HFFc6 (cell line): ENCODE results near the gene SCN10A. TPM values are rescaled to one million over a fixed set of nuclear protein-coding genes. Genes with fewer than 3 reads are reported as not detected.

ENCODE experiments used
- DNase-seq: peaks from one replicate; pipeline ENCODE4 v3.0.0-alpha.2; 2018
- H3K27ac Mint-ChIP-seq: 2 replicates; pipeline ENCODE4 v1.8.0; 2020; ENCODE audit warnings: mild to moderate bottlenecking, mixed read lengths
- H3K27me3 Mint-ChIP-seq: 2 replicates; pipeline ENCODE4 v1.8.0; 2021; ENCODE audit warnings: mild to moderate bottlenecking, moderate library complexity, mixed read lengths; ENCODE audit not compliant: insufficient read depth
- H3K36me3 Mint-ChIP-seq: 2 replicates; pipeline ENCODE4 v1.8.0; 2021; ENCODE audit warnings: low read depth, mixed read lengths
- H3K4me1 Mint-ChIP-seq: 2 replicates; pipeline ENCODE4 v1.8.0; 2020; ENCODE audit warnings: low read depth, mixed read lengths
- H3K4me3 Mint-ChIP-seq: 2 replicates; pipeline ENCODE4 v1.8.0; 2020; ENCODE audit warnings: mild to moderate bottlenecking, moderate library complexity, mixed read lengths
- H3K9me3 Mint-ChIP-seq: 2 replicates; pipeline ENCODE4 v1.8.0; 2020; ENCODE audit warnings: mild to moderate bottlenecking, mixed read lengths
- total RNA-seq, 6 experiments: library from RNA; stranded (reverse); fragmentation: NEBNext Ultra II Directional; extraction: Animal tissue kit (Norgen Biotek cat#: 25700); gene quantifications; 2 replicates in 1 of 6; 3 replicates in 5 of 6; pipeline ENCODE4 v1.2.3, GENCODE V29; 2021
- TF ChIP-seq, protein P1 (sequence below): fragments of 200-600 bp; sonication (generic); IDR thresholded peaks from 2 replicates; pipeline ENCODE4 v1.5.0; 2021; ENCODE audit warnings: antibody characterized with exemption, mild to moderate bottlenecking

SCN10A gene
- total RNA-seq, 6 experiments from 2014 or later: not detected

DNA sequence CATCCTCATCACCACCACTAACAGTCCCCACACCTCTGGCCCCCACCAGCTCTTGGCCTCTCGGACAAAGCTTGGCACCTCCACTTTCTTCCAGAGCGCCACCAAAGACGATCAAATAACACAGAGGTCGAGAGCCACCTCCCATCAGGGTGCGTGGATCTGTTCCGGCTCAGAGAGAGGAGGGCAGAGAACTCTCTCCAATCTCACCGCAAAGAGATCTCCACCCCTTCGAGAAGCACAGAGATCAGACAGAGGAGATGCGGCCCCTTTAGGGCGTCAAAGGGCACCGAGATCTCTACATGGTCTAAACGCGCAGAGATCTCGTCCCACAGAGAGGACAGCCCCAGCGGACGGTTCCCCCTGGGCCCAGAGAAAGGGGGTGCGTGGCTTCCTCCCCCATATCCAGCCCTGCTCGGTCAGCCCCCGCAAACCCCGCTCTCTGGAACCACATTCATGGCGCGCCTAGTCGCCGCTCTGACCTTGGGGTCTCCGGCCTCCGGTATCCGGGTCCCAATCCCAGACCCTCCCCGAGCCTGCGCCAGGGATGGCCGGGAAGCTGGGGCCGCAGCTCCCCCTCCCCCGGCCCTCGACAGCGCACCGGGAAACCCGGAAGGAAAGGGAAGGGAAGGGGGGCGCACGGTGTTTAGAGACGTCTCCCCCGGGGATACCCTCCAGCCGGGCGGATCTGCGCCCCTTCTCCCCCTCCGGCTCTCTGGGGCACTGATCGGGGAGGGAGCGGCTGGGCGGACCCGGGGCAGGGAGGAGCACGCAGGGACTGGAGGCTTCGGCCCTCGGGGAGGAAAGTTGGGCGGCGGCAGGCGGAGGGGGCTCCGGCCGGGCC, 167.1 kb downstream of the SCN10A start:
- H3K4me1 Mint-ChIP-seq: no peaks in the 10 kb centered on the region
- peaks cover 20% of the 10 kb centered on the region for H3K27me3 Mint-ChIP-seq
- DNase-seq: no peak
- no peaks in the 10 kb centered on the region for H3K36me3 Mint-ChIP-seq
- no peak overlapping the region for H3K27ac Mint-ChIP-seq
- TF ChIP-seq, protein P1, sequence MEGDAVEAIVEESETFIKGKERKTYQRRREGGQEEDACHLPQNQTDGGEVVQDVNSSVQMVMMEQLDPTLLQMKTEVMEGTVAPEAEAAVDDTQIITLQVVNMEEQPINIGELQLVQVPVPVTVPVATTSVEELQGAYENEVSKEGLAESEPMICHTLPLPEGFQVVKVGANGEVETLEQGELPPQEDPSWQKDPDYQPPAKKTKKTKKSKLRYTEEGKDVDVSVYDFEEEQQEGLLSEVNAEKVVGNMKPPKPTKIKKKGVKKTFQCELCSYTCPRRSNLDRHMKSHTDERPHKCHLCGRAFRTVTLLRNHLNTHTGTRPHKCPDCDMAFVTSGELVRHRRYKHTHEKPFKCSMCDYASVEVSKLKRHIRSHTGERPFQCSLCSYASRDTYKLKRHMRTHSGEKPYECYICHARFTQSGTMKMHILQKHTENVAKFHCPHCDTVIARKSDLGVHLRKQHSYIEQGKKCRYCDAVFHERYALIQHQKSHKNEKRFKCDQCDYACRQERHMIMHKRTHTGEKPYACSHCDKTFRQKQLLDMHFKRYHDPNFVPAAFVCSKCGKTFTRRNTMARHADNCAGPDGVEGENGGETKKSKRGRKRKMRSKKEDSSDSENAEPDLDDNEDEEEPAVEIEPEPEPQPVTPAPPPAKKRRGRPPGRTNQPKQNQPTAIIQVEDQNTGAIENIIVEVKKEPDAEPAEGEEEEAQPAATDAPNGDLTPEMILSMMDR: no peak
- H3K9me3 Mint-ChIP-seq: no peaks in the 10 kb centered on the region
- peak overlapping the region; percentile 52 for H3K4me3 Mint-ChIP-seq

DNA sequence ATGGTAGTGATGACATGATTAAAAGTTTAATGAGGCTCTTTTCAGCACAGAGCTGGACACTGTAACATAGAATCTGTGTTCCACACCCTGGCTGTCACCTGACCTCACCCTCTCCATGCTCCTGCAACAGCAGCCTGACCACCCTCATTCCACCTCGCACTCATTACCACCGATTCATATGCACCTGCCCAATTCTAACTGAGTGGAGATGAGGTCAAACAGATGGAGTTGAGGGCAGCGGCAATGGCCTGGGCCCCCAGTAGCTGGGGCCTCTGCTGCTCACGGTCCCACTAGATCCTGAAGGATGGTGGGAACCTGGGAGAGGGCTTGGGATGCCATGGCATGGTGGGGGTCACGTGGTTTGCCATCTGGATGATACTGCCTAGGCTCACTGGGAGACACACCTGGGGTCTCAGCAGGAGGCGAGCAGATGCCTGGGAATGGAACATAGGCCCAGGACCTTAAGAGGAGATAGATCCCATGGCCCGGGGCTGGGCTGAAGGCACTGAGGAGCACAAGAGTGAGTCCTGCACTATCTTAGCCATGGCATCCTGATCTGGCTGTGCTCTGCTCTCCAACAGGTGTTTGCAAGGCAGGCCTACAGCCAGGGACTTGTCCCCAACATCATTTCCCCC, 167.9 kb downstream of the SCN10A start:
- TF ChIP-seq, protein P1: no peak
- H3K9me3 Mint-ChIP-seq: no peaks in the 10 kb centered on the region
- H3K27me3 Mint-ChIP-seq: peaks cover 13% of the 10 kb centered on the region
- no peak overlapping the region for H3K4me3 Mint-ChIP-seq
- no peak overlapping the region for H3K27ac Mint-ChIP-seq
- H3K4me1 Mint-ChIP-seq: no peaks in the 10 kb centered on the region
- H3K36me3 Mint-ChIP-seq: no peaks in the 10 kb centered on the region
- DNase-seq: no peak

DNA sequence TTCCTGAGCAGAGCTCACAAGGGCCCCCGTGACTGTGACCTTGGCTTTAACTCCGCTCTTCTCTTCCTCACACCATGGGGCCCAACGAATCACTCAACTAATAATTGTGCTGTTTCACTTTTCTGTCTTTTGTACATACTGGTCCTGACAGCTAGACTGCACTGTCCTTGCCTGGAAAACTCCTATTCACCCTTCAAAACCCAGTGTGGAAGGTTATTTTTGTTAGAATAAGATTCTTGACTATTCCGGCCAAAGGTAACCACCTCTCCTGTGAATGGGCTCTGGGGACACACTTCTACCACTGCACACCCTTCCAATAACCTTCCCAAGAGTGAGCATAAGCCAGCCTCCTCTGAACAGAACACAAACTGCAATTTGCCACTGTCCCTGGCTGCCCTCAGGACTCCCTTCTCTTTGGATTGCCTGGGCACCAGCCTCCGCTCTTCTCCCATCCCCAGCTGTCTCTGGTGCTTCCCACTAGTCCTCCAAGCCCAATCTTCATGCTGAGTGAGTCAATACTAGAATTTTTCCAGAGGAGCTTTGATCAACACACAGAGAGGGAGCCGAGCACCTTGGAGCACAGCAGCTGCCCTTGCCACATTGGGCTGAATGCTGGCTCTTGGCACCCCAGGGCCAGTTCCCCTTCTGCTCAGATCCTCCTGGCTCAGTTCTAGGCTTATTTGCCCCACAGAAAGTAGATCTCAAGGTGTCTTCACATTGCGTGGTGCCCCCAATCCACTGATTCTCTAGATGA, 168.6 kb downstream of the SCN10A start:
- no peak overlapping the region for H3K27ac Mint-ChIP-seq
- TF ChIP-seq, protein P1: no peak
- H3K4me3 Mint-ChIP-seq: no peak overlapping the region
- H3K9me3 Mint-ChIP-seq: no peaks in the 10 kb centered on the region
- peaks cover 8% of the 10 kb centered on the region for H3K27me3 Mint-ChIP-seq
- no peaks in the 10 kb centered on the region for H3K36me3 Mint-ChIP-seq
- no peaks in the 10 kb centered on the region for H3K4me1 Mint-ChIP-seq
- DNase-seq: no peak

Other genes with a start within 250 kb of the SCN10A start
- under 1 TPM in 3 of 6 experiments, not detected in 3; 0.05 to 0.46 (median 0.28) TPM for gene SCN5A, start 166.5 kb downstream of the SCN10A start, total RNA-seq
- not detected for gene SCN11A, start 235.7 kb upstream of the SCN10A start, total RNA-seq
- gene WDR48, start 235.8 kb upstream of the SCN10A start, total RNA-seq: 10 to 100 TPM; 25.7 to 29.1 (median 28.1) TPM